ENCODE measurements around the gene TOP3B. TPM values are rescaled to one million over a fixed set of nuclear protein-coding genes. Genes with fewer than 3 reads are reported as not detected.

TOP3B gene
- total and polyA plus RNA-seq, 9 of the 15 experiments (the other 6 are each of a cell fraction or from before 2014, with no cell fraction given) = 3.0 to 188 (median 112) TPM

DNA sequence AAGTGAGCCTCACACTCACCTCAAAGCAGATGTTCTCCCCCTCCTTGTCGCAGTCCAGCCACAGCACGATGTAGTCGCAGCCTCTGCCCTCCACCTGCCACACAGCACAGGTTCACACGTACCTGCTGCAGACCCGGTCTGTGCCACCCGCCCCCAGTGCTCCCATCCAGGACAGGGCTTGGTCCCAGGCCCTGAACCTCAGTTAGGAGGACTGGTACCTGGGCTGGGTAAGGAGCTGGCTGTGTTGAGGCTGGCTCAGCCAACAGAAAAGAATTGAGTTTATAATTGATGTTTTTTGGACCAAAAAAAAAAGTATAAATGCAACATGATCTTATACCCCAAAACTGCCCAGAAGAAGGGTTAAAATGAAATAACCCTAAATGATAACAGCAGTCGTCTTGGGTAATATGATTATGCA, 10.7 kb downstream of the TOP3B start:
- peaks cover 97% of the 10 kb centered on the region for H3K36me3 ChIP-seq (ENCODE audit: control insufficient read depth, insufficient read depth, low read length)
- CTCF ChIA-PET (ENCODE audit: low intra/inter-chr PET ratio) = interaction anchor here (0.6 to 2.1 kb wide), 6 partner anchors 77 to 305 kb away, joined by 3 to 12 read pairs (median 4); no protein-coding TSS in a partner anchor
- 0 out of 2 replicates have a peak, but pooled peaks have one; percentile 51 for TF ChIP-seq KAT8 (IDR thresholded peaks at IDR 0.05; ENCODE audit: low read depth)
- TF ChIP-seq, protein P1, sequence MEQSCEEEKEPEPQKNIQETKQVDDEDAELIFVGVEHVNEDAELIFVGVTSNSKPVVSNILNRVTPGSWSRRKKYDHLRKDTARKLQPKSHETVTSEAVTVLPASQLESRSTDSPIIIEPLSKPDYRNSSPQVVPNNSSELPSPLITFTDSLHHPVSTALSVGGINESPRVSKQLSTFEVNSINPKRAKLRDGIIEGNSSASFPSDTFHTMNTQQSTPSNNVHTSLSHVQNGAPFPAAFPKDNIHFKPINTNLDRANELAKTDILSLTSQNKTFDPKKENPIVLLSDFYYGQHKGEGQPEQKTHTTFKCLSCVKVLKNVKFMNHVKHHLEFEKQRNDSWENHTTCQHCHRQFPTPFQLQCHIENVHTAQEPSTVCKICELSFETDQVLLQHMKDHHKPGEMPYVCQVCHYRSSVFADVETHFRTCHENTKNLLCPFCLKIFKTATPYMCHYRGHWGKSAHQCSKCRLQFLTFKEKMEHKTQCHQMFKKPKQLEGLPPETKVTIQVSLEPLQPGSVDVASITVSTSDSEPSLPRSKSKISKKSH (CRISPR knock-in tag; IDR thresholded peaks at IDR 0.05) = peak; percentile 51; the same call in 1 of the 2 replicates
- TF ChIP-seq, protein P2, sequence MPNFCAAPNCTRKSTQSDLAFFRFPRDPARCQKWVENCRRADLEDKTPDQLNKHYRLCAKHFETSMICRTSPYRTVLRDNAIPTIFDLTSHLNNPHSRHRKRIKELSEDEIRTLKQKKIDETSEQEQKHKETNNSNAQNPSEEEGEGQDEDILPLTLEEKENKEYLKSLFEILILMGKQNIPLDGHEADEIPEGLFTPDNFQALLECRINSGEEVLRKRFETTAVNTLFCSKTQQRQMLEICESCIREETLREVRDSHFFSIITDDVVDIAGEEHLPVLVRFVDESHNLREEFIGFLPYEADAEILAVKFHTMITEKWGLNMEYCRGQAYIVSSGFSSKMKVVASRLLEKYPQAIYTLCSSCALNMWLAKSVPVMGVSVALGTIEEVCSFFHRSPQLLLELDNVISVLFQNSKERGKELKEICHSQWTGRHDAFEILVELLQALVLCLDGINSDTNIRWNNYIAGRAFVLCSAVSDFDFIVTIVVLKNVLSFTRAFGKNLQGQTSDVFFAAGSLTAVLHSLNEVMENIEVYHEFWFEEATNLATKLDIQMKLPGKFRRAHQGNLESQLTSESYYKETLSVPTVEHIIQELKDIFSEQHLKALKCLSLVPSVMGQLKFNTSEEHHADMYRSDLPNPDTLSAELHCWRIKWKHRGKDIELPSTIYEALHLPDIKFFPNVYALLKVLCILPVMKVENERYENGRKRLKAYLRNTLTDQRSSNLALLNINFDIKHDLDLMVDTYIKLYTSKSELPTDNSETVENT (CRISPR knock-in tag; IDR thresholded peaks at IDR 0.05) = peak; percentile 81
- TF ChIP-seq ARNT (IDR thresholded peaks at IDR 0.05) = 0 out of 4 replicates have a peak, but pooled peaks of 1 of the 2 experiments have one; percentile 14
- peak; percentile 78; the same call in 1 of the 2 replicates for TF ChIP-seq ZNF165 (CRISPR knock-in tag; IDR thresholded peaks at IDR 0.05; ENCODE audit: borderline replicate concordance)
- TF ChIP-seq STAT5B (CRISPR knock-in tag; IDR thresholded peaks at IDR 0.05) = no peak
- 0 out of 2 replicates have a peak, but pooled peaks have one; percentile 38 for TF ChIP-seq PYGO2 (tag; IDR thresholded peaks at IDR 0.05)
- TF ChIP-seq, protein P3, sequence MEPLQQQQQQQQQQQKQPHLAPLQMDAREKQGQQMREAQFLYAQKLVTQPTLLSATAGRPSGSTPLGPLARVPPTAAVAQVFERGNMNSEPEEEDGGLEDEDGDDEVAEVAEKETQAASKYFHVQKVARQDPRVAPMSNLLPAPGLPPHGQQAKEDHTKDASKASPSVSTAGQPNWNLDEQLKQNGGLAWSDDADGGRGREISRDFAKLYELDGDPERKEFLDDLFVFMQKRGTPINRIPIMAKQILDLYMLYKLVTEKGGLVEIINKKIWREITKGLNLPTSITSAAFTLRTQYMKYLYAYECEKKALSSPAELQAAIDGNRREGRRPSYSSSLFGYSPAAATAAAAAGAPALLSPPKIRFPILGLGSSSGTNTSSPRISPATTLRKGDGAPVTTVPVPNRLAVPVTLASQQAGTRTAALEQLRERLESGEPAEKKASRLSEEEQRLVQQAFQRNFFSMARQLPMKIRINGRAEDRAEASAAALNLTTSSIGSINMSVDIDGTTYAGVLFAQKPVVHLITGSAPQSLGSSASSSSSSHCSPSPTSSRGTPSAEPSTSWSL (CRISPR knock-in tag; IDR thresholded peaks at IDR 0.05; ENCODE audit: borderline replicate concordance) = peak; percentile 95
- no peak for TF ChIP-seq RBBP5 (IDR thresholded peaks at IDR 0.05; ENCODE audit: borderline replicate concordance, insufficient read depth, low read length, poor library complexity, severe bottlenecking)
- no peak for TF ChIP-seq NFIX (CRISPR knock-in tag; IDR thresholded peaks at IDR 0.05; ENCODE audit: low read depth)
- no peak for TF ChIP-seq L3MBTL2 (IDR thresholded peaks at IDR 0.05)
- TF ChIP-seq KLF13 (tag; IDR thresholded peaks at IDR 0.05; ENCODE audit: borderline replicate concordance, low read depth) = 0 out of 2 replicates have a peak, but pooled peaks have one; percentile 19
- TF ChIP-seq ZNF316 (IDR thresholded peaks at IDR 0.05) = 0 out of 2 replicates have a peak, but pooled peaks have one; percentile 8
- TF ChIP-seq NR2F6 (CRISPR knock-in tag; IDR thresholded peaks at IDR 0.05) = 0 out of 2 replicates have a peak, but pooled peaks have one; percentile 47
- TF ChIP-seq OTX1 (CRISPR knock-in tag; IDR thresholded peaks at IDR 0.05) = peak; percentile 84; the same call in 1 of the 2 replicates
- TF ChIP-seq, protein P4, sequence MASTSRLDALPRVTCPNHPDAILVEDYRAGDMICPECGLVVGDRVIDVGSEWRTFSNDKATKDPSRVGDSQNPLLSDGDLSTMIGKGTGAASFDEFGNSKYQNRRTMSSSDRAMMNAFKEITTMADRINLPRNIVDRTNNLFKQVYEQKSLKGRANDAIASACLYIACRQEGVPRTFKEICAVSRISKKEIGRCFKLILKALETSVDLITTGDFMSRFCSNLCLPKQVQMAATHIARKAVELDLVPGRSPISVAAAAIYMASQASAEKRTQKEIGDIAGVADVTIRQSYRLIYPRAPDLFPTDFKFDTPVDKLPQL (IDR thresholded peaks at IDR 0.05; ENCODE audit: extremely low read depth, insufficient read length) = no peak

More for the DNA sequence above, 10.7 kb downstream of the TOP3B start:
- Histone ChIP-seq H3K9me3 (replicated peaks; ENCODE audit: control insufficient read depth, insufficient read depth, low read depth, low read length) (no peaks in the 10 kb centered on the region), H3K9me1 (ENCODE audit: control insufficient read depth, insufficient read depth, low read length) (peaks cover 14% of the 10 kb centered on the region), H2AFZ (ENCODE audit: low read depth, low read length) (no peak overlapping the region), H3K27ac (ENCODE audit: extremely low read depth, low read depth, low read length) (no peak overlapping the region), H3K4me1 (replicated peaks in 1 of 2; ENCODE audit: control insufficient read depth in 2 of 2, insufficient read depth in 2 of 2, low read length in 2 of 2) (peaks cover 0 to 19% of the 10 kb centered on the region in 2 experiments; a peak in 1 of 5 replicates), H3K9ac (ENCODE audit: insufficient read depth in 1 of 2, low read depth in 2 of 2, low read length in 2 of 2) (no peak overlapping the region; a peak in 1 of 4 replicates), H3K4me2 (ENCODE audit: insufficient read depth, low read length) (no peak overlapping the region), H4K20me1 (replicated peaks; ENCODE audit: control insufficient read depth, insufficient read depth, low read length) (peaks cover 57% of the 10 kb centered on the region), H3K4me3 (no peak overlapping the region), H3K79me2 (ENCODE audit: control insufficient read depth, insufficient read depth, low read length) (peaks cover 6% of the 10 kb centered on the region; the same call in 1 of the 3 replicates), H3K27me3 (ENCODE audit: control insufficient read depth in 2 of 2, insufficient read depth in 2 of 2, low read length in 2 of 2) (no peaks in the 10 kb centered on the region)
- in situ Hi-C loops (cut with MboI) = no loop called here
- WGBS (ENCODE audit: insufficient coverage, low coverage, missing lambda C conversion rate) = 64% methylated on average over 7 of the region's 7 CpGs
- POLR2A ChIA-PET = interaction anchor here (0.6 to 15.7 kb wide), 10 partner anchors 11 to 1124 kb away, joined by 3 to 382 read pairs (median 4); partner anchors contain the start of genes PPM1F and TOP3B
- no peak for ATAC-seq
- DNase-seq (ENCODE audit: extremely low read depth in 1 of 4, low spot score in 3 of 4) = no peak
- intact Hi-C loops (cut with micrococcal nuclease) = no loop called here
- FAIRE-seq = no peak
- BruUV-seq (replicated peaks) = no TSS peak
